ENCODE data around the gene KDM6A. TPM values are rescaled to one million over a fixed set of nuclear protein-coding genes. Genes with fewer than 3 reads are reported as not detected.
A peak's percentile ranks its signal among the peaks of the same experiment; 100 is the strongest.
"Not testable (repeated sequence)": the region's sequence is repeated elsewhere in the genome, so short reads cannot be mapped to it uniquely, and the experiment has no call there.

Gene KDM6A
- 10 to 100 TPM in 2 of 3 donors, 1 to 10 TPM in 1; 8.1 to 24.8 (median 14.5) TPM for polyA plus RNA-seq

- DNase-seq: peak; percentile 99
- H3K36me3 Mint-ChIP-seq: no peaks in the 10 kb centered on the region
- peaks cover 11 to 15% (median 12%) of the 10 kb centered on the region in 3 donors for H3K27me3 Mint-ChIP-seq (ENCODE audit: low read depth in 3 of 3)
- no peaks in the 10 kb centered on the region for H3K9me3 Mint-ChIP-seq
- H3K4me1 Mint-ChIP-seq: peaks cover 42 to 53% of the 10 kb centered on the region in 2 donors
- peak within 1 kb of the TSS; percentile 97 to 99 (median 98) for H3K4me3 Mint-ChIP-seq
- H3K27ac Mint-ChIP-seq: peak within 1 kb of the TSS; percentile 94 to 99 (median 98)
Measured at GRCh38 chrX:44872821-44873414, at the start of gene KDM6A. Gene KDM6A, plus strand, starts transcription at chrX:44873188. Its CDS starts 364 bp downstream, at chrX:44873552.

- H3K4me3 Mint-ChIP-seq; H3K4me1 Mint-ChIP-seq; H3K27me3 Mint-ChIP-seq (ENCODE audit: low read depth in 3 of 3); DNase-seq; H3K9me3 Mint-ChIP-seq; H3K27ac Mint-ChIP-seq; H3K36me3 Mint-ChIP-seq: not testable (repeated sequence)
Measured at GRCh38 chrX:44823193-44823592, 49.8 kb upstream of the KDM6A start.

- no peaks in the 10 kb centered on the region for H3K9me3 Mint-ChIP-seq
- no peak for DNase-seq
- no peaks in the 10 kb centered on the region for H3K36me3 Mint-ChIP-seq
- H3K27ac Mint-ChIP-seq: no peak overlapping the region
- H3K27me3 Mint-ChIP-seq (ENCODE audit: low read depth in 3 of 3): peaks cover 0 to 2% (median 0%) of the 10 kb centered on the region in 3 donors
- H3K4me1 Mint-ChIP-seq: no peaks in the 10 kb centered on the region
- H3K4me3 Mint-ChIP-seq: no peak overlapping the region
Measured at GRCh38 chrX:44828008-44828605, 44.9 kb upstream of the KDM6A start.

GRCh38 chrX:44829832-44830231, 43.2 kb upstream of the KDM6A start:
- Mint-ChIP-seq H3K27ac (no peak overlapping the region), H3K4me1 (no peaks in the 10 kb centered on the region), H3K9me3 (no peaks in the 10 kb centered on the region), H3K4me3 (no peak overlapping the region), H3K36me3 (no peaks in the 10 kb centered on the region), H3K27me3 (ENCODE audit: low read depth in 3 of 3) (peaks cover 0 to 10% (median 0%) of the 10 kb centered on the region in 3 donors)
- DNase-seq: no peak

GRCh38 chrX:44842550-44843317, 30.3 kb upstream of the KDM6A start:
- Mint-ChIP-seq H3K4me1 (no peaks in the 10 kb centered on the region), H3K4me3 (no peak overlapping the region), H3K36me3 (no peaks in the 10 kb centered on the region), H3K27ac (no peak overlapping the region), H3K9me3 (no peaks in the 10 kb centered on the region), H3K27me3 (ENCODE audit: low read depth in 3 of 3) (peaks cover 0 to 2% (median 0%) of the 10 kb centered on the region in 3 donors)
- no peak for DNase-seq

GRCh38 chrX:44843318-44843702, 29.7 kb upstream of the KDM6A start:
- Mint-ChIP-seq H3K36me3 (no peaks in the 10 kb centered on the region), H3K27me3 (ENCODE audit: low read depth in 3 of 3) (peaks cover 0 to 2% (median 0%) of the 10 kb centered on the region in 3 donors), H3K4me3 (no peak overlapping the region), H3K27ac (no peak overlapping the region), H3K9me3 (no peaks in the 10 kb centered on the region), H3K4me1 (no peaks in the 10 kb centered on the region)
- no peak for DNase-seq

GRCh38 chrX:44843753-44844152, 29.2 kb upstream of the KDM6A start, which contains the start of gene DUSP21:
Gene DUSP21, plus strand, starts transcription at chrX:44844021. Its CDS starts 112 bp downstream, at chrX:44844133.
- Mint-ChIP-seq H3K4me1 (no peaks in the 10 kb centered on the region), H3K27ac (no peak within 1 kb of the TSS), H3K36me3 (no peaks in the 10 kb centered on the region), H3K9me3 (no peaks in the 10 kb centered on the region), H3K4me3 (no peak within 1 kb of the TSS), H3K27me3 (ENCODE audit: low read depth in 3 of 3) (peaks cover 0 to 2% (median 0%) of the 10 kb centered on the region in 3 donors)
- DNase-seq: no peak

- DNase-seq: no peak
- Mint-ChIP-seq H3K36me3 (no peaks in the 10 kb centered on the region), H3K4me3 (no peak overlapping the region), H3K9me3 (no peaks in the 10 kb centered on the region), H3K27ac (no peak overlapping the region), H3K27me3 (ENCODE audit: low read depth in 3 of 3) (peaks cover 0 to 2% (median under 1%) of the 10 kb centered on the region in 3 donors), H3K4me1 (no peaks in the 10 kb centered on the region)
Measured at GRCh38 chrX:44844204-44844603, 28.8 kb upstream of the KDM6A start.

GRCh38 chrX:44850891-44851290, 22.1 kb upstream of the KDM6A start:
- not testable (repeated sequence) for H3K27me3 Mint-ChIP-seq (ENCODE audit: low read depth in 3 of 3)

GRCh38 chrX:44871114-44871645, 1.8 kb upstream of the KDM6A start:
- peaks cover 30 to 36% of the 10 kb centered on the region in 2 donors for H3K4me1 Mint-ChIP-seq
- H3K27me3 Mint-ChIP-seq (ENCODE audit: low read depth in 3 of 3): peaks cover 11 to 15% (median 12%) of the 10 kb centered on the region in 3 donors
- no peaks in the 10 kb centered on the region for H3K36me3 Mint-ChIP-seq
- DNase-seq: no peak
- no peaks in the 10 kb centered on the region for H3K9me3 Mint-ChIP-seq
- peak overlapping the region; percentile 53 to 79 (median 59) for H3K4me3 Mint-ChIP-seq
- peak overlapping the region; percentile 16 to 88 (median 76) for H3K27ac Mint-ChIP-seq

More at GRCh38 chrX:44850891-44851290, 22.1 kb upstream of the KDM6A start:
- not testable (repeated sequence) for H3K4me1 Mint-ChIP-seq, H3K36me3 Mint-ChIP-seq, H3K9me3 Mint-ChIP-seq, H3K27ac Mint-ChIP-seq, DNase-seq, H3K4me3 Mint-ChIP-seq

GRCh38 chrX:44871931-44872820, 812 bp upstream of the KDM6A start:
- Mint-ChIP-seq H3K4me3 (peak overlapping the region; percentile 95 to 99 (median 98)), H3K27ac (peak overlapping the region; percentile 94 to 98 (median 98)), H3K9me3 (no peaks in the 10 kb centered on the region), H3K27me3 (ENCODE audit: low read depth in 3 of 3) (peaks cover 11 to 15% (median 12%) of the 10 kb centered on the region in 3 donors), H3K36me3 (no peaks in the 10 kb centered on the region), H3K4me1 (peaks cover 39 to 46% of the 10 kb centered on the region in 2 donors)
- DNase-seq: peak in 1 of 3 donors; percentile 66

GRCh38 chrX:44873415-44874276, 658 bp downstream of the KDM6A start:
- peak; percentile 68 to 72 (median 71) for DNase-seq
- Mint-ChIP-seq H3K4me3 (peak overlapping the region; percentile 97 to 99 (median 98)), H3K27ac (peak overlapping the region; percentile 94 to 99 (median 98)), H3K36me3 (no peaks in the 10 kb centered on the region), H3K9me3 (no peaks in the 10 kb centered on the region), H3K4me1 (peaks cover 46 to 60% of the 10 kb centered on the region in 2 donors), H3K27me3 (ENCODE audit: low read depth in 3 of 3) (peaks cover 11 to 15% (median 12%) of the 10 kb centered on the region in 3 donors)

Measured in immature natural killer cell (primary cell).